GM11168 (cell line): ENCODE measurements around the gene ELMO3.

ENCODE experiments used
- in situ Hi-C: fragments of 300-500 bp; cut with MboI; formaldehyde crosslinking; loops from one replicate; pipeline ENCODE4 v1.12.0; 2022; ENCODE audit warnings: low sequenced_read_pairs; ENCODE audit not compliant: unreplicated experiment

ELMO3 gene

GRCh38 chr16:67163164-67163998 is 35.5 kb upstream of the ELMO3 start:
- in situ Hi-C loops = no loop called here

- in situ Hi-C loops = no loop called here
These were observed 34.9 kb upstream of the ELMO3 start for GRCh38 chr16:67163999-67164558.

GRCh38 chr16:67164599-67165061 is 34.3 kb upstream of the ELMO3 start, which contains the start of gene HSF4:
TSS of gene HSF4 (plus strand) at chr16:67164745. CDS start at chr16:67164812, 67 bp downstream.
- in situ Hi-C loops = no loop called here

- in situ Hi-C loops = no loop called here
These were observed 33.5 kb upstream of the ELMO3 start for GRCh38 chr16:67165121-67166078.

GRCh38 chr16:67166110-67166547 is 32.8 kb upstream of the ELMO3 start:
- in situ Hi-C loops = no loop called here

- in situ Hi-C loops = no loop called here
These were observed 32.2 kb upstream of the ELMO3 start for GRCh38 chr16:67166598-67167168.

GRCh38 chr16:67167588-67167987 is 31.3 kb upstream of the ELMO3 start:
- in situ Hi-C loops = no loop called here

- in situ Hi-C loops = no loop called here
These were observed 29.9 kb upstream of the ELMO3 start for GRCh38 chr16:67169011-67169451.

- in situ Hi-C loops = no loop called here
These were observed 29.2 kb upstream of the ELMO3 start for GRCh38 chr16:67169642-67170167.

GRCh38 chr16:67170168-67170948 is 28.6 kb upstream of the ELMO3 start, which contains the start of gene NOL3:
TSS of gene NOL3 (plus strand) at chr16:67170538.
- in situ Hi-C loops = no loop called here

- in situ Hi-C loops = no loop called here
These were observed 27.8 kb upstream of the ELMO3 start for GRCh38 chr16:67170949-67171649.

GRCh38 chr16:67173323-67173722 is 25.6 kb upstream of the ELMO3 start:
- in situ Hi-C loops = no loop called here

GRCh38 chr16:67173808-67174705 is 24.9 kb upstream of the ELMO3 start:
- in situ Hi-C loops = no loop called here

GRCh38 chr16:67174706-67175231 is 24.2 kb upstream of the ELMO3 start:
- in situ Hi-C loops = no loop called here

GRCh38 chr16:67176662-67177061 is 22.3 kb upstream of the ELMO3 start:
- in situ Hi-C loops = no loop called here

- in situ Hi-C loops = no loop called here
These were observed 20.9 kb upstream of the ELMO3 start for GRCh38 chr16:67177743-67178699.
